VCaP (cell line): Measurements from ENCODE around the gene CHGA.
A peak's percentile ranks its signal among the peaks of the same experiment; 100 is the strongest.

Experiments
- H3K27ac ChIP-seq: fragments of 450-650 bp; 2 replicates; pipeline ENCODE4 v1.5.1; 2017
- CTCF ChIP-seq: fragments of 450-650 bp; conservative IDR thresholded peaks from 2 replicates; pipeline ENCODE4 v1.5.1; 2017; ENCODE audit warnings: mild to moderate bottlenecking, moderate library complexity

Gene CHGA

GRCh38 chr14:92960706-92961566 lies 38.0 kb downstream of the CHGA start:
- H3K27ac ChIP-seq: no peak overlapping the region
- no peak for TF ChIP-seq CTCF

GRCh38 chr14:92961567-92961855 lies 38.6 kb downstream of the CHGA start:
- H3K27ac ChIP-seq: no peak overlapping the region; the same call in 1 of the 2 replicates
- no peak for TF ChIP-seq CTCF

- TF ChIP-seq CTCF: no peak
- H3K27ac ChIP-seq: peak overlapping the region; percentile 93; the same call in 1 of the 2 replicates
Observed at GRCh38 chr14:92962031-92962830, 39.3 kb downstream of the CHGA start.

- no peak for TF ChIP-seq CTCF
- H3K27ac ChIP-seq: peak overlapping the region; percentile 93
Observed at GRCh38 chr14:92962831-92963095, 39.8 kb downstream of the CHGA start.

GRCh38 chr14:92963301-92964123 lies 40.6 kb downstream of the CHGA start:
- no peak for TF ChIP-seq CTCF
- peak overlapping the region; percentile 93 for H3K27ac ChIP-seq

- no peak for TF ChIP-seq CTCF
- peak overlapping the region; percentile 93 for H3K27ac ChIP-seq
Observed at GRCh38 chr14:92964124-92965109, 41.5 kb downstream of the CHGA start.
